Kidney epithelial cell (primary cell): ENCODE results near the gene PAX7. TPM values are rescaled to one million over a fixed set of nuclear protein-coding genes. Genes with fewer than 3 reads are reported as not detected.

Source experiments
- DNase-seq: peaks from one replicate; pipeline ENCODE4 v3.0.0-alpha.2; 2010; ENCODE audit warnings: low read depth
- H3K27me3 ChIP-seq: 2 replicates; pipeline ENCODE4 v1.6.0; 2011; ENCODE audit warnings: low read length; ENCODE audit not compliant: control insufficient read depth, insufficient read depth
- H3K36me3 ChIP-seq: 2 replicates; pipeline ENCODE4 v1.5.1; 2011; ENCODE audit warnings: low read length; ENCODE audit not compliant: control insufficient read depth, insufficient read depth
- H3K4me3 ChIP-seq: 2 replicates; pipeline ENCODE4 v1.5.1; 2011; ENCODE audit warnings: low read depth, mild to moderate bottlenecking, control low read depth, low read length
- CTCF ChIP-seq: IDR thresholded peaks from 2 replicates; pipeline ENCODE4 v1.5.1; 2011; ENCODE audit warnings: mild to moderate bottlenecking, moderate library complexity, low read length, control low read depth, inconsistent platforms; ENCODE audit not compliant: insufficient read depth, poor library complexity, severe bottlenecking
- total RNA-seq: library from RNA; depleted of rRNA; stranded (reverse); fragments of >200 nt; gene quantifications from 2 replicates; pipeline ENCODE4 v1.2.3, GENCODE V29; 2015

Gene PAX7
- total RNA-seq, 1 donor from 2014 or later: not detected

- Histone ChIP-seq H3K27me3 (peaks cover 20% of the 10 kb centered on the region), H3K36me3 (no peaks in the 10 kb centered on the region), H3K4me3 (no peak overlapping the region)
- TF ChIP-seq CTCF: no peak
- DNase-seq: no peak
Observed at GRCh38 chr1:18730321-18730720, 99.7 kb downstream of the PAX7 start.

GRCh38 chr1:18731148-18731547 lies 100.5 kb downstream of the PAX7 start:
- H3K36me3 ChIP-seq: no peaks in the 10 kb centered on the region
- H3K27me3 ChIP-seq: peaks cover 14% of the 10 kb centered on the region
- no peak overlapping the region for H3K4me3 ChIP-seq
- no peak for TF ChIP-seq CTCF
- DNase-seq: no peak

- no peak for TF ChIP-seq CTCF
- H3K36me3 ChIP-seq: no peaks in the 10 kb centered on the region
- DNase-seq: no peak
- no peak overlapping the region for H3K4me3 ChIP-seq
- H3K27me3 ChIP-seq: peaks cover 10% of the 10 kb centered on the region
Observed at GRCh38 chr1:18731591-18732235, 101.1 kb downstream of the PAX7 start.

- TF ChIP-seq CTCF: no peak
- DNase-seq: no peak
- Histone ChIP-seq H3K36me3 (no peaks in the 10 kb centered on the region), H3K27me3 (peaks cover 8% of the 10 kb centered on the region), H3K4me3 (no peak overlapping the region)
Observed at GRCh38 chr1:18732686-18733085, 102.0 kb downstream of the PAX7 start.

- no peaks in the 10 kb centered on the region for H3K36me3 ChIP-seq
- no peak for DNase-seq
- no peak for TF ChIP-seq CTCF
- no peak overlapping the region for H3K4me3 ChIP-seq
- H3K27me3 ChIP-seq: peaks cover 5% of the 10 kb centered on the region
Observed at GRCh38 chr1:18734001-18734400, 103.4 kb downstream of the PAX7 start.
